C4-2B (cell line): ENCODE results near the gene BRD3.

Experiments
- ZFX ChIP-seq: fragments of 450-650 bp; IDR thresholded peaks from 2 replicates; pipeline ENCODE4 v1.6.1; 2017
- TF ChIP-seq, protein P1 (sequence below): fragments of 450-650 bp; conservative IDR thresholded peaks from 2 replicates; pipeline ENCODE4 v1.5.1; 2017; ENCODE audit warnings: mild to moderate bottlenecking

DNA sequence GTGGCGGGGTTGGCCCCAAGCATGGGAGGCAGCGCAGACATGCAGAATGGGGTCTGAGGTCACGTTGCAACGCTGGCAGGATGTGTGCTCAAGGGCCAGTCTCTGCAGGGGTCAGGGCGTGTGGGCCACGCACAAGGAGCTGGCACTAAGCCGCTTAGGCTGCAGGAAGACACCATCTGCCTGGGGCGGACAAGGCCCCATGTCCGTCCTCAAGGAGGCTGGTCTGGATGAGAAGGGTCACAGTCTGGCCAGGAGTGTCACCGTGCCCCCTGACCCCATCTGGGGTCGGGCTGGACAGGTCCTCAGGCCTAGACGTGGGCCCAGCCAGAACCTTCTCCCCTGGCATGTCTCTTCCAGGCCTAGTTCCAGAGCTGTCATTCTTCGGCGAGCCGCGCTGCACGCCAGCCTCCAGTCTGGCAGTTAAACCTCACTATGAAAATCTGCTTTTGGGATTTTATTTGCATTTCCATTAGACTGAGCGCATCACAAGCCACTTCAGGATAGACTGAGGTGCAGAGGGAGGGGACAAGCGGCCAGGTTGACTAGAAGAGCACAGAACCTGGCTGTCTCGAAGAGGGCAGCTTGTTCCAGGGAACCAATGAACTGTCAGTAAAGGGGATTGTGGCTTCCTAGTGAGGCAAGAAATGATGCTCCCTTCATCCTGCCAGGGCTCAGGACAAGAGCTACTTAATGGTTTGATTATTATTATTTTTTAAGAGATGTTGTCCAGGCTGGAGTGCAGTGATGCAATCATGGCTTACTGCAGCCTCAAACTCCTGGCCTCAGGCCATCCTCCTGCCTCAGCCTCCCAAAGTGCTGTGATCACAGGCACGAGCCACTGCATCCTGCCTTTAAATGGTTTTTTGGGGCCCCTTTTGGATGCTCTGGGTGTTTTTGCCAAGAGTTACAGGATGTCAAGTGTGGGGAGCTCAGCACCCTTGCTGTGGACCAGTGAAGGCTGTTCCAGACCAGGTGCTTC, 38.3 kb downstream of the BRD3 start:
- TF ChIP-seq, protein P1, sequence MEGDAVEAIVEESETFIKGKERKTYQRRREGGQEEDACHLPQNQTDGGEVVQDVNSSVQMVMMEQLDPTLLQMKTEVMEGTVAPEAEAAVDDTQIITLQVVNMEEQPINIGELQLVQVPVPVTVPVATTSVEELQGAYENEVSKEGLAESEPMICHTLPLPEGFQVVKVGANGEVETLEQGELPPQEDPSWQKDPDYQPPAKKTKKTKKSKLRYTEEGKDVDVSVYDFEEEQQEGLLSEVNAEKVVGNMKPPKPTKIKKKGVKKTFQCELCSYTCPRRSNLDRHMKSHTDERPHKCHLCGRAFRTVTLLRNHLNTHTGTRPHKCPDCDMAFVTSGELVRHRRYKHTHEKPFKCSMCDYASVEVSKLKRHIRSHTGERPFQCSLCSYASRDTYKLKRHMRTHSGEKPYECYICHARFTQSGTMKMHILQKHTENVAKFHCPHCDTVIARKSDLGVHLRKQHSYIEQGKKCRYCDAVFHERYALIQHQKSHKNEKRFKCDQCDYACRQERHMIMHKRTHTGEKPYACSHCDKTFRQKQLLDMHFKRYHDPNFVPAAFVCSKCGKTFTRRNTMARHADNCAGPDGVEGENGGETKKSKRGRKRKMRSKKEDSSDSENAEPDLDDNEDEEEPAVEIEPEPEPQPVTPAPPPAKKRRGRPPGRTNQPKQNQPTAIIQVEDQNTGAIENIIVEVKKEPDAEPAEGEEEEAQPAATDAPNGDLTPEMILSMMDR, result no peak
- TF ChIP-seq ZFX, result no peak
